ENCODE data around the gene GIMAP5.

GIMAP5 gene

GRCh38 chr7:150719436-150719835 lies 17.8 kb upstream of the GIMAP5 start:
- no peak overlapping the region for H2AFZ ChIP-seq (ENCODE audit: low read length)
- no peaks in the 10 kb centered on the region for H3K27me3 ChIP-seq (replicated peaks; ENCODE audit: insufficient read depth, low read length)
- no peak overlapping the region for H3K4me2 ChIP-seq (ENCODE audit: low read depth, low read length)
- no peaks in the 10 kb centered on the region for H4K20me1 ChIP-seq (ENCODE audit: insufficient read depth, low read length)
- H3F3A ChIP-seq (ENCODE audit: insufficient read depth, low read length): no peaks in the 10 kb centered on the region
- H3K27ac ChIP-seq (ENCODE audit: low read length): no peak overlapping the region
- no peak overlapping the region for H3K9ac ChIP-seq (ENCODE audit: low read length)
- H3K4me3 ChIP-seq (ENCODE audit: low read length): no peak overlapping the region
- no peaks in the 10 kb centered on the region for H3K9me3 ChIP-seq (replicated peaks; ENCODE audit: insufficient read depth, low read length)
- no peaks in the 10 kb centered on the region for H3K9me2 ChIP-seq (replicated peaks; ENCODE audit: insufficient read depth, low read length)
- H3K36me3 ChIP-seq (replicated peaks; ENCODE audit: insufficient read depth, low read length): no peaks in the 10 kb centered on the region
- H3K79me2 ChIP-seq (ENCODE audit: low read length): no peaks in the 10 kb centered on the region
- DNase-seq: no peak
- TF ChIP-seq EZH2phosphoT487 (IDR thresholded peaks at IDR 0.05; ENCODE audit: low read length) (no peak), CTCF (IDR thresholded peaks at IDR 0.05; ENCODE audit: low read length) (no peak), EZH2 (optimal IDR thresholded peaks at IDR 0.05; ENCODE audit: low read depth, low read length) (no peak)
- no peaks in the 10 kb centered on the region for H3K4me1 ChIP-seq (ENCODE audit: low read length)

- TF ChIP-seq EZH2phosphoT487 (IDR thresholded peaks at IDR 0.05; ENCODE audit: low read length) (no peak), CTCF (IDR thresholded peaks at IDR 0.05; ENCODE audit: low read length) (no peak), EZH2 (optimal IDR thresholded peaks at IDR 0.05; ENCODE audit: low read depth, low read length) (no peak)
Measured at GRCh38 chr7:150719960-150720891, 17.0 kb upstream of the GIMAP5 start.

GRCh38 chr7:150721970-150722373 lies 15.2 kb upstream of the GIMAP5 start:
- no peaks in the 10 kb centered on the region for H3K4me1 ChIP-seq (ENCODE audit: low read length)
- no peak overlapping the region for H3K9ac ChIP-seq (ENCODE audit: low read length)
- H3K27me3 ChIP-seq (replicated peaks; ENCODE audit: insufficient read depth, low read length): no peaks in the 10 kb centered on the region
- no peak overlapping the region for H3K27ac ChIP-seq (ENCODE audit: low read length)
- no peaks in the 10 kb centered on the region for H3K9me3 ChIP-seq (replicated peaks; ENCODE audit: insufficient read depth, low read length)
- H4K20me1 ChIP-seq (ENCODE audit: insufficient read depth, low read length): no peaks in the 10 kb centered on the region
- H3K36me3 ChIP-seq (replicated peaks; ENCODE audit: insufficient read depth, low read length): no peaks in the 10 kb centered on the region
- no peaks in the 10 kb centered on the region for H3K9me2 ChIP-seq (replicated peaks; ENCODE audit: insufficient read depth, low read length)
- no peaks in the 10 kb centered on the region for H3K79me2 ChIP-seq (ENCODE audit: low read length)
- H3K4me3 ChIP-seq (ENCODE audit: low read length): no peak overlapping the region
- TF ChIP-seq CTCF (IDR thresholded peaks at IDR 0.05; ENCODE audit: low read length): no peak
- TF ChIP-seq EZH2phosphoT487 (IDR thresholded peaks at IDR 0.05; ENCODE audit: low read length): no peak
- TF ChIP-seq EZH2 (optimal IDR thresholded peaks at IDR 0.05; ENCODE audit: low read depth, low read length): no peak
- no peak overlapping the region for H2AFZ ChIP-seq (ENCODE audit: low read length)
- H3K4me2 ChIP-seq (ENCODE audit: low read depth, low read length): no peak overlapping the region
- H3F3A ChIP-seq (ENCODE audit: insufficient read depth, low read length): no peaks in the 10 kb centered on the region
- no peak for DNase-seq

More at GRCh38 chr7:150719960-150720891, 17.0 kb upstream of the GIMAP5 start:
- Histone ChIP-seq H3K4me2 (ENCODE audit: low read depth, low read length) (no peak overlapping the region), H3F3A (ENCODE audit: insufficient read depth, low read length) (no peaks in the 10 kb centered on the region), H3K27me3 (replicated peaks; ENCODE audit: insufficient read depth, low read length) (no peaks in the 10 kb centered on the region), H3K4me1 (ENCODE audit: low read length) (no peaks in the 10 kb centered on the region), H4K20me1 (ENCODE audit: insufficient read depth, low read length) (no peaks in the 10 kb centered on the region), H2AFZ (ENCODE audit: low read length) (no peak overlapping the region), H3K4me3 (ENCODE audit: low read length) (no peak overlapping the region), H3K9ac (ENCODE audit: low read length) (no peak overlapping the region), H3K79me2 (ENCODE audit: low read length) (no peaks in the 10 kb centered on the region), H3K36me3 (replicated peaks; ENCODE audit: insufficient read depth, low read length) (no peaks in the 10 kb centered on the region), H3K9me2 (replicated peaks; ENCODE audit: insufficient read depth, low read length) (no peaks in the 10 kb centered on the region), H3K27ac (ENCODE audit: low read length) (no peak overlapping the region), H3K9me3 (replicated peaks; ENCODE audit: insufficient read depth, low read length) (no peaks in the 10 kb centered on the region)
- DNase-seq: no peak

All from MM.1S (cell line).